ENCODE results near the gene NPLOC4. TPM values are rescaled to one million over a fixed set of nuclear protein-coding genes. Genes with fewer than 3 reads are reported as not detected.

NPLOC4 gene
- total RNA-seq, 2 donors from 2014 or later = 43.8 to 63.0 TPM

DNA sequence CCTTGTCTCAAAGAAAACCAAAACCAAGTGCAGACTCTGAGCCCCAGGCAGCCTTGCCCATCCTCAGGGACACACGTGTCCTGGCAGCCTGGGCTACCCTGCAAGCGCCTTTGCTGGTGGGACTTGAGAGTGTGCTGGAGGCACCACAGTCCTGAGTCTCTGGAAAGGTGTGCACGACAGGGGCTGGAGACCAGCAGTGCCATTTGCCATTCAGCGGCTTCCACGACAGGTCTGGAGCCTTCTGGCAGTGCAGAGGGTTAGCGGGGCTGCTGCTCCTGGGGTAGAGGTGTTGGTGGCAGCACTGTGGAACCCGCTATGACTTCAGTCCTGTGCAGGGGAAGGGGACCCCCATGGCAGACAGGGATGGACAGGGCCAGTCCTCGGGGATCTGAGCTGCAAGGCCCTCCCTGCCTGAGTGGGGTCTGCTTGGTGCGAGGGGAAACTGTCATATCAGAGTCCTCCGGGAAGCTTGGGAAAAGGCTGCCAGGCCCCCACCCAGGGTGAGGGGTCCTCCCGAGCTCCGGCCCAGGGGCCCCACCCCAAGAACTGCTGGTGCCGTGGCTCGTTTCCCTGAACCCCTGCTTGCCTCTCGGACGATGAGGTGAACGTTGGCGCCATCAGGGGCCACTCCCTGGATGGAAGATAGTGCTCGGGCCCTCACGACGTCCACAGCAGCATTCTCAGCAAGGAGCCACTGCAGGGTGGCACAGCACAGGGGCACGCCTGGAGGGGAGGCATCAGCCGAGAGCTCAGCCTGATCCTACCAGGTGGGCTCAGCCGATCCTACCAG, 91.6 kb downstream of the NPLOC4 start:
- H3K4me1 ChIP-seq = peaks cover 7% of the 10 kb centered on the region
- WGBS, 2 donors = 86 to 95% methylated on average over 7 to 20 of the region's 24 CpGs
- DNase-seq (peak in 1 of 4 donors; percentile 9), ATAC-seq (no peak)
- H3K36me3 ChIP-seq (replicated peaks in 1 of 2; ENCODE audit: insufficient read depth in 1 of 2, low read depth in 2 of 2) = peaks cover 6 to 8% of the 10 kb centered on the region in 2 donors
- no peak overlapping the region for H3K27ac ChIP-seq
- no peaks in the 10 kb centered on the region for H3K27me3 ChIP-seq
- H3K9me3 ChIP-seq = no peaks in the 10 kb centered on the region
- H3K4me3 ChIP-seq = no peak overlapping the region
- TF ChIP-seq POLR2A (IDR thresholded peaks at IDR 0.05) = no peak
- TF ChIP-seq, protein P1, sequence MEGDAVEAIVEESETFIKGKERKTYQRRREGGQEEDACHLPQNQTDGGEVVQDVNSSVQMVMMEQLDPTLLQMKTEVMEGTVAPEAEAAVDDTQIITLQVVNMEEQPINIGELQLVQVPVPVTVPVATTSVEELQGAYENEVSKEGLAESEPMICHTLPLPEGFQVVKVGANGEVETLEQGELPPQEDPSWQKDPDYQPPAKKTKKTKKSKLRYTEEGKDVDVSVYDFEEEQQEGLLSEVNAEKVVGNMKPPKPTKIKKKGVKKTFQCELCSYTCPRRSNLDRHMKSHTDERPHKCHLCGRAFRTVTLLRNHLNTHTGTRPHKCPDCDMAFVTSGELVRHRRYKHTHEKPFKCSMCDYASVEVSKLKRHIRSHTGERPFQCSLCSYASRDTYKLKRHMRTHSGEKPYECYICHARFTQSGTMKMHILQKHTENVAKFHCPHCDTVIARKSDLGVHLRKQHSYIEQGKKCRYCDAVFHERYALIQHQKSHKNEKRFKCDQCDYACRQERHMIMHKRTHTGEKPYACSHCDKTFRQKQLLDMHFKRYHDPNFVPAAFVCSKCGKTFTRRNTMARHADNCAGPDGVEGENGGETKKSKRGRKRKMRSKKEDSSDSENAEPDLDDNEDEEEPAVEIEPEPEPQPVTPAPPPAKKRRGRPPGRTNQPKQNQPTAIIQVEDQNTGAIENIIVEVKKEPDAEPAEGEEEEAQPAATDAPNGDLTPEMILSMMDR (IDR thresholded peaks at IDR 0.05) = no peak
- intact Hi-C loops (cut with DNase I) = no loop called here

DNA sequence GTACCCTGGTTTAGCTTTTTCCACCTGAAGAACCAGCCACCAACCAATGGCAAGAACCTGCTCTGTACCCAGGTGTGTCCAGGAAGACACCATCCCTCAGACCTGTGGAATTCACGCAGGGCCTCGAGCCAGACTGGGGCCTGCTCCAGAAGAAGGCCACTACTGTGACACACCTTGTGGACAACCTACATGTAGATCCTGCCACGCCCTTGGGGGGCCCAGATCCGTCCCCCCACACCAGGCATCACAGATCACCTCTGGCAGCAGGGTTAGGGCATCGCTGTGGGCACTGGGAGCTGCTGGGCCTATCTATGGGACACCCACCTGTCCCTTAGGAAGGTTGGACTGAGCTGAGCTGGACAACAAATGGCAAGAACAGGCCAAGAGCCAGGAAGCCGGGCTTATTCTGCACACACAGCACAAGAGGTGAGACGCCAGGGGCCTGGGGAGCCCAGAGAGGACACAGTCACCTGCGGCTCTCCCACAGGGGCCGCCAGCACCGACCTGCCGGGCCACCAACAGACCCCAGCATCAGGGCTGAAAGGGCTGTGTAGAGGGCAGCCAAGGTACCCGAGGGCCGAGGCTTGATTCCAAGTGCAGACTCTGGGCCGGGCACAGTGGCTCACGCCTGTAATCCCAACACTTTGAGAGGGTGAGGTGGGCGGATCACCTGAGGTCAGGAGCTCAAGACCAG, 92.5 kb downstream of the NPLOC4 start:
- Histone ChIP-seq H3K36me3 (replicated peaks in 1 of 2; ENCODE audit: insufficient read depth in 1 of 2, low read depth in 2 of 2) (peaks cover 6 to 8% of the 10 kb centered on the region in 2 donors), H3K4me1 (no peaks in the 10 kb centered on the region), H3K4me3 (no peak overlapping the region), H3K27me3 (no peaks in the 10 kb centered on the region), H3K27ac (no peak overlapping the region), H3K9me3 (no peaks in the 10 kb centered on the region)
- TF ChIP-seq POLR2A (IDR thresholded peaks at IDR 0.05) = peak in 1 of 3 donors; percentile 5
- TF ChIP-seq, protein P1 (IDR thresholded peaks at IDR 0.05) = no peak
- intact Hi-C loops (cut with DNase I) = no loop called here
- ATAC-seq = no peak
- peak in 1 of 4 donors; percentile 14 for DNase-seq
- WGBS, 2 donors = 85 to 89% methylated on average over 8 to 15 of the region's 16 CpGs

DNA sequence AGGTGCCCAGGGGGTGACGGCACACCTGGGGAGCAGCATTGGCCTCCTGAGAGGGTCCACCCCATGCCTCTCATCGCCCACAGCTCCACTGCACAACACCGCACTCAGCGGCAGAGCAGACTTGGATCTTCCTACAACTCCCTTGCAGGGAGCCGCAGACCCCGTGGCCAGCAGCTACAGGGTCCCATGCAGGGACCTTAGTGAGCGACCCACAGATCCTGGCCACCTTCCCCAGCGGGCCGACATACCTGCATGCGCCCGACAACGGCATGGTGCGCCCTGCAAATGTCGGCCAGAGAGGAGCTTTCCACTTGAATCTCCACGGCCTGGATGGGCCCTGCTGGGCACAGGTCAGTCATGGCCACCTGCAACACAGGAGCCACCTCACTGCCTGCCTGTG, 93.2 kb downstream of the NPLOC4 start:
- no peak overlapping the region for H3K4me3 ChIP-seq
- TF ChIP-seq, protein P1 (IDR thresholded peaks at IDR 0.05) = no peak
- peak in 1 of 3 donors; percentile 5 for TF ChIP-seq POLR2A (IDR thresholded peaks at IDR 0.05)
- intact Hi-C loops (cut with DNase I) = no loop called here
- ATAC-seq (no peak), DNase-seq (peak in 1 of 4 donors; percentile 18)
- peaks cover 6 to 8% of the 10 kb centered on the region in 2 donors for H3K36me3 ChIP-seq (replicated peaks in 1 of 2; ENCODE audit: insufficient read depth in 1 of 2, low read depth in 2 of 2)
- no peaks in the 10 kb centered on the region for H3K9me3 ChIP-seq
- H3K27me3 ChIP-seq = no peaks in the 10 kb centered on the region
- no peak overlapping the region for H3K27ac ChIP-seq
- peaks cover 6% of the 10 kb centered on the region for H3K4me1 ChIP-seq
- WGBS, 2 donors = 93 to 100% methylated on average over 1 to 12 of the region's 15 CpGs

DNA sequence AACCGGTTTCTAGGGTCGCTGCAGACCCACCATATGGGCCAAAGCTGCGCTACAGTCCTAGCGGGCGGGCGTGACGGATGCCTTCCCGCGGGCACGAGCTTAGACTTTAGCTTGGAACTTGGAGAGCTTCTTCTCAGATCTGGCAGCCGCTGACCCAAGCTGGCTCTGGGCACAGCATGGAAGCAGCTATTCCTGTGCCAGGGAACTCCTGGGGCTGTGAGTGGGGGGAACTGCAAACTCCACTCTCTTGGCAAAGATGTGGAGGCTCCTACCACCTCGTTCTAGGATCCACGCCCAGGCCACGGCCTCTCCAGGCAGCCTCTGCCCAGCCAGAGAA, 93.6 kb downstream of the NPLOC4 start:
- ATAC-seq = no peak
- DNase-seq = peak in 1 of 4 donors; percentile 41
- H3K4me1 ChIP-seq = peaks cover 11% of the 10 kb centered on the region
- H3K36me3 ChIP-seq (replicated peaks in 1 of 2; ENCODE audit: insufficient read depth in 1 of 2, low read depth in 2 of 2) = peaks cover 6 to 8% of the 10 kb centered on the region in 2 donors
- intact Hi-C loops (cut with DNase I) = no loop called here
- H3K27me3 ChIP-seq = no peaks in the 10 kb centered on the region
- 83 to 93% methylated on average over 3 to 14 of the region's 14 CpGs for WGBS, 2 donors
- no peaks in the 10 kb centered on the region for H3K9me3 ChIP-seq
- H3K4me3 ChIP-seq = no peak overlapping the region
- TF ChIP-seq POLR2A (IDR thresholded peaks at IDR 0.05) = no peak
- TF ChIP-seq, protein P1 (IDR thresholded peaks at IDR 0.05) = no peak
- H3K27ac ChIP-seq = no peak overlapping the region

Measured in body of pancreas (tissue), 4 donors.